GM12875 (cell line): Measurements from ENCODE around the gene CTNND2.

Experiments
- H3K4me3 ChIP-seq: one replicate; pipeline ENCODE4 v1.5.1; 2011; ENCODE audit warnings: low read depth, low read length, control low read depth
- TF ChIP-seq, protein P1 (sequence below): IDR thresholded peaks from 2 replicates; pipeline ENCODE4 v1.5.1; 2011; ENCODE audit warnings: low read depth, mild to moderate bottlenecking, control low read depth, inconsistent platforms, low read length, moderate library complexity, borderline replicate concordance; ENCODE audit not compliant: insufficient read depth

The CTNND2 gene

DNA sequence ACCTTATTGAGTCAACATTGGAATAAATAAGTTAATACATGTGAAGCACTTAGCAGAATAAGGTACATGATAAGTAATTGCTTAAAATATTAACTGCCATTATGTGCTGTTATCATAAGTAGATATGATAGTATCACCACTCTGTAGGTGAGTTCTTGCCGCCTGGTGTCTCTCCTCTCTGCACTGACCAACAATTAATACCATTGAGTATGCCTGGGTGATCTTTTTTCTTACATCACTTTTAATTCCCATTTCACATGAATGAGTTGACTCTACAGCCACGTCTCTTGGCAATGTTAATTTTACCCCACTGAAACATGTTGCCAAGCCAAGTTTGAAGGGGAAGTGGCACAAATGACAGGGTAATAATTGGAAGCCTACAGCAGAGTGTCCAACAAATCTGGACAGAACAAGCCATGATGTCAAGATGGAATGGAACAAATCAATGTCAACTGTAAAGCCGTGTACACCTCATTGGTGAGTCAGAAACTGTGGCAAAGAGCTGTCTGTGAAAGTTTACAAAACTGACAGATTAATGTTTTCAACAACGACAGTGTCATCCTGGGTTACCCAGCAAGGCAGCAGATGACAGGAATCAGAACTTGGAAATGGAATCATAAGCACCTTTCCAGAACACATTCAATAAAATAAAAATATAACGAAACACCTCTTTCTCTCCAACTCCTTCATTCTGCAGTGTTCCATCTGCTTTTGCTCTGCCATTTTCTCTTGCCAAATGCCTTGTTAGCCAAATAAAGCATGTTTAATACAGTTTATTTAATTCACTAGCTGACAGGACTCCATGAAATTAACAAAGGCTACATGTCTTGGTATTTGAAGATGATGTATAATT is 330.9 kb downstream of the CTNND2 start:
- TF ChIP-seq, protein P1, sequence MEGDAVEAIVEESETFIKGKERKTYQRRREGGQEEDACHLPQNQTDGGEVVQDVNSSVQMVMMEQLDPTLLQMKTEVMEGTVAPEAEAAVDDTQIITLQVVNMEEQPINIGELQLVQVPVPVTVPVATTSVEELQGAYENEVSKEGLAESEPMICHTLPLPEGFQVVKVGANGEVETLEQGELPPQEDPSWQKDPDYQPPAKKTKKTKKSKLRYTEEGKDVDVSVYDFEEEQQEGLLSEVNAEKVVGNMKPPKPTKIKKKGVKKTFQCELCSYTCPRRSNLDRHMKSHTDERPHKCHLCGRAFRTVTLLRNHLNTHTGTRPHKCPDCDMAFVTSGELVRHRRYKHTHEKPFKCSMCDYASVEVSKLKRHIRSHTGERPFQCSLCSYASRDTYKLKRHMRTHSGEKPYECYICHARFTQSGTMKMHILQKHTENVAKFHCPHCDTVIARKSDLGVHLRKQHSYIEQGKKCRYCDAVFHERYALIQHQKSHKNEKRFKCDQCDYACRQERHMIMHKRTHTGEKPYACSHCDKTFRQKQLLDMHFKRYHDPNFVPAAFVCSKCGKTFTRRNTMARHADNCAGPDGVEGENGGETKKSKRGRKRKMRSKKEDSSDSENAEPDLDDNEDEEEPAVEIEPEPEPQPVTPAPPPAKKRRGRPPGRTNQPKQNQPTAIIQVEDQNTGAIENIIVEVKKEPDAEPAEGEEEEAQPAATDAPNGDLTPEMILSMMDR: no peak
- no peak overlapping the region for H3K4me3 ChIP-seq

DNA sequence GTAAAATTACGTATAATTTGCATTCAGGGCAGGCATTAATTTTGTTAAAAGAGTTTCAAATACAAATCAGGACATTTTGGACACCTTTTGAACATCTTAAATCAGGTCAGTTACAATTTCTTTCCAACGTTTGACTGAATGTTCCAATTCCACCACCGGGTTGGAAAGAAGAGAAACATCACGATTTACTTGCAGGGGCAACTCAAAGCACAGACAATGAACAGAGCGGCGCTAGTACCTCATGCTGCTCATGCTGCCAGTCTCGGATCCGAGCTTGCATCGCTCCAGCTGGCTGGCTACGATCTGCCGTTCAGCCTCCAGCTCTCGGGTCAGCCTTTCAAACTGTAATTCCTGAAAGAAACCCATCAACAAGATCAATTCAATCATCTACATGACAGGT is 339.5 kb downstream of the CTNND2 start:
- TF ChIP-seq, protein P1: no peak
- no peak overlapping the region for H3K4me3 ChIP-seq

DNA sequence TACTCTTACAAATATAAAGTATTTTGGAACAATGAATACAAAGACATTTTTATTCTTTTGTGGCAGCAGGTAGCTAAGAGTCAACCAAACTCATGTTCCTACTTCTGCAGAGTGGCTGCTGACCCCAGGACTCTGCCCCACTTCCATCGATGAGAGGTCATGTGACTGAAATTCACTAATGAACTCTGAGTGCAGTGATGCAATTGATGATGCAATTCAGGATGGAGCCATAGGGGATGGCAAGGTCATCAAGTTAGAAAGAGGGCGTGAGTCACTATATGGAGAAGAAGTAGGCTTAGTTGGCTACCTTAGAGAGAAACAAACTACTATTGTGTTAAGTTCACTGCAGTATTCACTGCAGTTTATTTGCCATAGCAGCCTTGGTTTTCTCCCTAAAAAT is 340.4 kb downstream of the CTNND2 start:
- TF ChIP-seq, protein P1: no peak
- no peak overlapping the region for H3K4me3 ChIP-seq

DNA sequence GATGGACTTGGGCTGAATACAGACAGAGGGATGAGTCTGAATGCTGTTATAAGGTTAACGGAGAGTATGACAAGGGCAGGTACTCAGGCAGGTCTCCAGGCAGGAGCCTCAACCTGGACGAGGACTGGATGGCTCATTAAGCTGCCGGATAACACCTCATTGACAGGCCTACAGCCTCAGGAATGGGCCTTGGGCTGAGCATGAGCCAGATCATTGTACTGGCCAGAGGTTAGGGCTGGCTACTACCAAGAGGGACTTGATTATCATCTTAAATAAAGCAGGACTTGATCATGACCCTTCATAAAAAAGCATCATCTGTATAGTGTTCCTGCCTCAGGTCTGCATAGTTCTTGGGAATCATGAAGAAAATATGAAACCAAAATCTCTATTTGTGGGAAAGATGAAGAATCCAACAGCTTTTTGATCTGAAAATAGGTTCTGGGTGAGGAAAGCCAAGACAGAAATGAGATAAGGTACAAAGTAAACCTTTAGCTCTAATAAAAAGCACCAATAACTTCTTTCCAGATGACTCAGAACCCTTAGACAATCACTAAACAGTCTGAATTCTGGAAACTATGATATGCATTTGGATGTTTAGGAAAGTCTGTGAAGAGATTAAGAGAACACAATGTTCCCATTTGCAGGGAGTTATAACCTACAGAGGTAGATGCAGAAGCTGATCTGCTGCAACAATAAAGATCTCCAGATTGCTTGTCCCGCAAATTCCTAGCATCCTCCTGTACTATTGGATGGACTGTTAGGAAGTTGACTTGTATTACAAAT is 343.1 kb downstream of the CTNND2 start:
- H3K4me3 ChIP-seq: no peak overlapping the region
- TF ChIP-seq, protein P1: no peak

DNA sequence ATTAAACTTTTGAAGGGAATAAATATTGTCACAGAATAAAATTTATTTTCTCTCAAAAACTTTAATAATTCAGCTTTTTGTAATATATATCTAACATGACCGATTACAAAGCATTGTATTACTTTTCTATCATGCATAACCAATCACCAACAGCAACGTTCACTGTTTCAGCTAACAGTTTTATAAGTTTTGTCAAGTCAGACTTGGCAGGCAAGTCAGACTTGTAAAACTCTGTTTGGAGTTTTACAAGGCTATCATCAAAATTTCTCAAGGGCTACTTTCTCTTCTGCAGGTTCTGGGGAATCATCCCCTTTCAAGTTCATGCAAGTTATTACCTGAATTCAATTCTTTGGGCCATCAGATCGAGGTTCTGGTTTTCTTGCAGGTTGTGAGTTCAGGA is 347.2 kb downstream of the CTNND2 start:
- no peak overlapping the region for H3K4me3 ChIP-seq
- TF ChIP-seq, protein P1: no peak

DNA sequence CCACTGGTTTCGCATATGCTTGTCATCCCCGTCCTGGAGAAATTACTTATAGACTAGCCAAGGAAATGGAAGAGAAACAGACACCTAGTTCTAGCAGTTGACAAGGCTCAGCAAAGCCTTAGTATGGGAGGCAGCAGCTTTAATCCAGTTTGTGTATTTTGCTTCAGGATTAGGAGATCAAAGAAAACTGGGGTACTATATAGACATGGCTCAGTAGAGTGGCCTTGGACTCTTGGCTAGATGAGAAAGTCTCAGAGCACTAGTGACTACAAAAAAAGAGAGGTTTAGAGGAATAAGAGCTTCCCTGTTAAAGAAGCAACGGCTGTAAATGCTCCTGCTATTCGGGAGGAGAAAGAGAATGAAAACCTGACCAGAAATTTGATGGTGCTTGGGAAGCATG is 349.1 kb downstream of the CTNND2 start:
- TF ChIP-seq, protein P1: no peak
- no peak overlapping the region for H3K4me3 ChIP-seq
